HEK293 (cell line): ENCODE data around the gene THSD4.

ENCODE experiments used
- CTCF ChIA-PET: fragments of 350-600 bp; formaldehyde crosslinking; extraction: SDS; loops from one replicate; lab custom pipeline; 2021; ENCODE audit warnings: antibody characterized with exemption; lab: Yijun Ruan, JAX
- POLR2A ChIA-PET: fragments of 300-600 bp; formaldehyde crosslinking; extraction: SDS; loops from one replicate; lab custom pipeline; 2020; ENCODE audit warnings: antibody characterized with exemption, inconsistent platforms; lab: Yijun Ruan, JAX
- H3K27ac ChIP-seq: fragments of 200-500 bp; sonication (Bioruptor generic); 2 replicates; pipeline ENCODE4 v1.5.1; 2014; ENCODE audit warnings: low read depth, low read length, control low read depth, inconsistent platforms; ENCODE audit errors: extremely low read depth
- H3K36me3 ChIP-seq, 2 experiments: fragments of 200-500 bp in 1 of 2; sonication (Bioruptor generic) in 1 of 2; 1 replicate in 1 of 2; 2 replicates in 1 of 2; pipeline ENCODE4 v1.5.1; 2014 to 2017; ENCODE audit warnings: inconsistent platforms in 2 of 2, low read length in 2 of 2; ENCODE audit not compliant: control insufficient read depth in 2 of 2, insufficient read depth in 1 of 2
- H3K4me1 ChIP-seq: fragments of 200-500 bp; sonication (Bioruptor generic); 2 replicates; pipeline ENCODE4 v1.5.1; 2014; ENCODE audit warnings: mild to moderate bottlenecking, low read length, inconsistent platforms; ENCODE audit not compliant: control insufficient read depth, insufficient read depth
- H3K4me3 ChIP-seq: 2 replicates; pipeline ENCODE4 v1.5.1; 2011; ENCODE audit warnings: low read depth, mild to moderate bottlenecking, control low read depth, low read length, moderate library complexity
- H3K9me3 ChIP-seq: fragments of 200-500 bp; sonication (Bioruptor generic); 2 replicates; pipeline ENCODE4 v1.5.1; 2014; ENCODE audit warnings: low read depth, low read length, inconsistent platforms; ENCODE audit not compliant: control insufficient read depth, insufficient read depth
- BCL11A ChIP-seq: fragments of 450-650 bp; formaldehyde crosslinking; IDR thresholded peaks from 2 replicates; pipeline ENCODE4 v1.5.1; 2016; ENCODE audit warnings: low read depth, missing biosample characterization, missing genetic modification characterization
- HOXC10 ChIP-seq: sonication (generic); formaldehyde crosslinking; IDR thresholded peaks from 2 replicates; pipeline ENCODE4 v1.8.1; 2023; ENCODE audit warnings: mild to moderate bottlenecking, missing genetic modification reagents
- MZF1 ChIP-seq: fragments of 450-650 bp; formaldehyde crosslinking; IDR thresholded peaks from 2 replicates; pipeline ENCODE4 v1.5.1; 2017; ENCODE audit warnings: missing biosample characterization, missing genetic modification characterization, borderline replicate concordance
- PRDM1 ChIP-seq: fragments of 450-650 bp; formaldehyde crosslinking; IDR thresholded peaks from 2 replicates; pipeline ENCODE4; 2016; ENCODE audit warnings: missing biosample characterization, missing genetic modification characterization
- PRDM6 ChIP-seq: fragments of 450-650 bp; formaldehyde crosslinking; IDR thresholded peaks from 2 replicates; pipeline ENCODE4 v1.5.1; 2017; ENCODE audit warnings: missing biosample characterization, missing genetic modification characterization
- YY1 ChIP-seq: fragments of 450-650 bp; formaldehyde crosslinking; IDR thresholded peaks from 2 replicates; pipeline ENCODE4 v1.5.1; 2018; ENCODE audit warnings: missing biosample characterization, missing genetic modification characterization
- YY2 ChIP-seq: fragments of 450-650 bp; formaldehyde crosslinking; IDR thresholded peaks from 2 replicates; pipeline ENCODE4 v1.5.1; 2016; ENCODE audit warnings: missing biosample characterization, missing genetic modification characterization
- ZBTB20 ChIP-seq: fragments of 450-650 bp; formaldehyde crosslinking; IDR thresholded peaks from 2 replicates; pipeline ENCODE4 v1.5.1; 2016; ENCODE audit warnings: missing biosample characterization, missing genetic modification characterization
- ZBTB8A ChIP-seq: fragments of 450-650 bp; formaldehyde crosslinking; IDR thresholded peaks from 2 replicates; pipeline ENCODE4 v1.5.1; 2016; ENCODE audit warnings: missing biosample characterization, missing genetic modification characterization
- ZFP37 ChIP-seq: fragments of 450-650 bp; formaldehyde crosslinking; IDR thresholded peaks from 2 replicates; pipeline ENCODE4 v1.5.1; 2016; ENCODE audit warnings: missing biosample characterization, missing genetic modification characterization
- ZNF23 ChIP-seq: fragments of 450-650 bp; formaldehyde crosslinking; IDR thresholded peaks from 2 replicates; pipeline ENCODE4 v1.5.1; 2016; ENCODE audit warnings: missing biosample characterization, missing genetic modification characterization, borderline replicate concordance
- ZNF404 ChIP-seq: fragments of 450-650 bp; formaldehyde crosslinking; IDR thresholded peaks from 2 replicates; pipeline ENCODE4 v1.5.1; 2017; ENCODE audit warnings: missing biosample characterization, missing genetic modification characterization
- ZNF488 ChIP-seq: fragments of 450-650 bp; formaldehyde crosslinking; IDR thresholded peaks from 2 replicates; pipeline ENCODE4 v1.5.1; 2016; ENCODE audit warnings: missing biosample characterization, missing genetic modification characterization
- ZNF510 ChIP-seq: fragments of 450-650 bp; formaldehyde crosslinking; IDR thresholded peaks from 2 replicates; pipeline ENCODE4 v1.5.1; 2018; ENCODE audit warnings: mild to moderate bottlenecking, missing genetic modification characterization, missing biosample characterization; ENCODE audit not compliant: insufficient replicate concordance
- ZNF521 ChIP-seq: fragments of 450-650 bp; formaldehyde crosslinking; IDR thresholded peaks from 2 replicates; pipeline ENCODE4 v1.5.1; 2017; ENCODE audit warnings: missing biosample characterization, mild to moderate bottlenecking, missing genetic modification characterization
- ZNF529 ChIP-seq: fragments of 450-650 bp; formaldehyde crosslinking; IDR thresholded peaks from 2 replicates; pipeline ENCODE4 v1.5.1; 2017; ENCODE audit warnings: missing genetic modification characterization, missing biosample characterization; ENCODE audit not compliant: insufficient replicate concordance
- ZNF548 ChIP-seq: fragments of 450-650 bp; formaldehyde crosslinking; IDR thresholded peaks from 2 replicates; pipeline ENCODE4 v1.5.1; 2016; ENCODE audit warnings: missing biosample characterization, missing genetic modification characterization
- ZNF555 ChIP-seq: fragments of 450-650 bp; formaldehyde crosslinking; conservative IDR thresholded peaks from 2 replicates; pipeline ENCODE4 v1.5.1; 2017; ENCODE audit warnings: missing biosample characterization, mild to moderate bottlenecking, missing genetic modification characterization, inconsistent platforms
- ZNF654 ChIP-seq: fragments of 450-650 bp; formaldehyde crosslinking; IDR thresholded peaks from 2 replicates; pipeline ENCODE4 v1.5.1; 2016; ENCODE audit warnings: low read depth, missing biosample characterization, missing genetic modification characterization
- ZNF658 ChIP-seq: fragments of 450-650 bp; formaldehyde crosslinking; IDR thresholded peaks from 2 replicates; pipeline ENCODE4; 2016; ENCODE audit warnings: missing biosample characterization, missing genetic modification characterization
- ZNF664 ChIP-seq: fragments of 450-650 bp; formaldehyde crosslinking; IDR thresholded peaks from 2 replicates; pipeline ENCODE4 v1.5.1; 2016; ENCODE audit warnings: missing biosample characterization, missing genetic modification characterization
- ZNF707 ChIP-seq: fragments of 450-650 bp; formaldehyde crosslinking; IDR thresholded peaks from 2 replicates; pipeline ENCODE4 v1.5.1; 2016; ENCODE audit warnings: missing biosample characterization, missing genetic modification characterization
- ZNF776 ChIP-seq: fragments of 450-650 bp; formaldehyde crosslinking; IDR thresholded peaks from 2 replicates; pipeline ENCODE4 v1.5.0; 2017; ENCODE audit warnings: missing biosample characterization, missing genetic modification characterization, borderline replicate concordance
- TF ChIP-seq, protein P1 (sequence below): fragments of 450-650 bp; formaldehyde crosslinking; IDR thresholded peaks from 2 replicates; pipeline ENCODE4 v1.5.1; 2016; ENCODE audit warnings: missing biosample characterization, missing genetic modification characterization

The THSD4 gene

DNA sequence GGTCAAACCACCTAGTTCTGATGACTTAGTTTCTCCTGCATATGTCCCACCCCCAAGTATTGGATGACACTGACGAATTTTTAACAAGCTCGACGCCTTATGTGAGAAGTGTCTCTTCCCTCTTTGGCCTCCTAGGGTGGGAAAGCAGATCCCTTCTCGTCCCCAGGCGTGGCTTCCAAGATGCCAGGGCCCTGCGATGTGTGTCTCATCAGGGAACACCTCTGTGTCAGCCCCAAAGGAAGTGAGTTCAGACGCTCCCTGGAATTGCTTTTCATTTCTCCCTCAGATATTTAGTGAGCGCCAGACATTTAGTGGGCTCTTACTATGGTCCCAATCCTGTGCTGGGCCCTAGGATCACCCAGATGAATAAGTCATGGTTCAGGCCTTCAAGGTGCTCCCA lies 482.4 kb downstream of the THSD4 start:
- ChIA-PET CTCF (interaction anchor here (0.7 to 2.2 kb wide), 2 partner anchors 21 to 146 kb away, joined by 4 to 7 read pairs; no protein-coding TSS in a partner anchor), POLR2A (no interaction called here)
- Histone ChIP-seq H3K9me3 (no peaks in the 10 kb centered on the region), H3K27ac (no peak overlapping the region), H3K4me3 (no peak overlapping the region), H3K4me1 (peaks cover 18% of the 10 kb centered on the region), H3K36me3 (no peaks in the 10 kb centered on the region)
- no peak for TF ChIP-seq BCL11A
- TF ChIP-seq ZNF776 (tag by site-specific recombination): no peak
- TF ChIP-seq ZNF521 (tag by site-specific recombination): no peak
- no peak for TF ChIP-seq ZFP37 (tag by site-specific recombination)
- no peak for TF ChIP-seq ZNF404 (tag by site-specific recombination)
- no peak for TF ChIP-seq MZF1 (tag by site-specific recombination)
- TF ChIP-seq ZNF654: no peak
- TF ChIP-seq, all 188 proteins: peak for 0

DNA sequence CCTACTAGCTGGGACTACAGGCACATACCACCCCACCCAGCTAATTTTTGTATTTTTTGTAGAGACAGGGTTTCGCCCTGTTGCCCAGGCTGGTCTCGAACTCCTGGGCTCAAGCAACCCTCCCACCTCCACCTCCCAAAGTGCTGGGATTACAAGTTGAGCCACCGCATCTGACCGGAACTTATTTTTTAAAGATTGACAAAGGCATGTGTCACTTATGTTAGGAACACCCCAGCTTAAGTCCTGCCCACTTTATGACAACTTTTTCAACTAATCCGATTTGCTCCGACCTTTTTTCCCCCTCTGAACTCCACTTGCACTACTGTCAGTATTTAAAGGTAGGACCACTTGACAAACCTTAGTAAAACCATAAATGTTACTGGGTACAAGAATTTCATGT lies 483.5 kb downstream of the THSD4 start:
- POLR2A ChIA-PET: no interaction called here
- TF ChIP-seq ZNF548 (tag by site-specific recombination) (no peak), YY2 (tag by site-specific recombination) (no peak), ZBTB8A (tag by site-specific recombination) (no peak), ZNF529 (no peak), PRDM1 (tag by site-specific recombination) (no peak), ZNF23 (no peak), ZNF664 (tag by site-specific recombination) (no peak), PRDM6 (tag by site-specific recombination) (no peak), HOXC10 (CRISPR knock-in tag) (no peak), YY1 (tag by site-specific recombination) (no peak), ZNF707 (tag by site-specific recombination) (no peak), ZNF555 (tag by site-specific recombination) (no peak), ZBTB20 (tag by site-specific recombination) (no peak), ZNF488 (tag by site-specific recombination) (no peak), ZNF658 (tag by site-specific recombination) (no peak), ZNF510 (tag by site-specific recombination) (no peak)
- TF ChIP-seq, protein P1, sequence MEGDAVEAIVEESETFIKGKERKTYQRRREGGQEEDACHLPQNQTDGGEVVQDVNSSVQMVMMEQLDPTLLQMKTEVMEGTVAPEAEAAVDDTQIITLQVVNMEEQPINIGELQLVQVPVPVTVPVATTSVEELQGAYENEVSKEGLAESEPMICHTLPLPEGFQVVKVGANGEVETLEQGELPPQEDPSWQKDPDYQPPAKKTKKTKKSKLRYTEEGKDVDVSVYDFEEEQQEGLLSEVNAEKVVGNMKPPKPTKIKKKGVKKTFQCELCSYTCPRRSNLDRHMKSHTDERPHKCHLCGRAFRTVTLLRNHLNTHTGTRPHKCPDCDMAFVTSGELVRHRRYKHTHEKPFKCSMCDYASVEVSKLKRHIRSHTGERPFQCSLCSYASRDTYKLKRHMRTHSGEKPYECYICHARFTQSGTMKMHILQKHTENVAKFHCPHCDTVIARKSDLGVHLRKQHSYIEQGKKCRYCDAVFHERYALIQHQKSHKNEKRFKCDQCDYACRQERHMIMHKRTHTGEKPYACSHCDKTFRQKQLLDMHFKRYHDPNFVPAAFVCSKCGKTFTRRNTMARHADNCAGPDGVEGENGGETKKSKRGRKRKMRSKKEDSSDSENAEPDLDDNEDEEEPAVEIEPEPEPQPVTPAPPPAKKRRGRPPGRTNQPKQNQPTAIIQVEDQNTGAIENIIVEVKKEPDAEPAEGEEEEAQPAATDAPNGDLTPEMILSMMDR (tag by site-specific recombination): no peak
- Histone ChIP-seq H3K27ac (no peak overlapping the region), H3K4me1 (peaks cover 18% of the 10 kb centered on the region), H3K4me3 (no peak overlapping the region), H3K9me3 (no peaks in the 10 kb centered on the region), H3K36me3 (no peaks in the 10 kb centered on the region)
- CTCF ChIA-PET: interaction anchor here (0.7 to 2.2 kb wide), 2 partner anchors 145 to 148 kb away, joined by 3 to 7 read pairs; no protein-coding TSS in a partner anchor
